H9 (cell line): ENCODE measurements around the gene PIK3CD. TPM values are rescaled to one million over a fixed set of nuclear protein-coding genes. Genes with fewer than 3 reads are reported as not detected.

Experiments
- DNase-seq: peaks from one replicate; pipeline ENCODE4 v3.0.0-alpha.2; 2017
- H2AFZ ChIP-seq: one replicate; pipeline ENCODE4 v1.6.1; 2013; ENCODE audit warnings: mild to moderate bottlenecking, low read length, control low read depth, moderate library complexity
- H2AK5ac ChIP-seq: 2 replicates; pipeline ENCODE4 v1.6.1; 2013; ENCODE audit warnings: low read length, control low read depth, mixed read lengths; ENCODE audit not compliant: insufficient read length
- H2BK120ac ChIP-seq: one replicate; pipeline ENCODE4 v1.6.1; 2013; ENCODE audit warnings: low read depth, mild to moderate bottlenecking, low read length, control low read depth, inconsistent platforms; ENCODE audit not compliant: poor library complexity, severe bottlenecking
- H2BK12ac ChIP-seq: 2 replicates; pipeline ENCODE4 v1.6.1; 2013; ENCODE audit warnings: low read length, control low read depth, mixed read lengths, low read depth; ENCODE audit not compliant: insufficient read length
- H2BK15ac ChIP-seq: 2 replicates; pipeline ENCODE4 v1.6.1; 2013; ENCODE audit warnings: low read depth, low read length, control low read depth
- H2BK20ac ChIP-seq: one replicate; pipeline ENCODE4 v1.6.1; 2013; ENCODE audit warnings: low read depth, mild to moderate bottlenecking, low read length, control low read depth, inconsistent platforms; ENCODE audit not compliant: poor library complexity, severe bottlenecking
- H2BK5ac ChIP-seq: 2 replicates; pipeline ENCODE4 v1.6.1; 2013; ENCODE audit warnings: low read length, control low read depth, mixed read lengths; ENCODE audit not compliant: insufficient read length
- H3K14ac ChIP-seq: 2 replicates; pipeline ENCODE4 v1.6.1; 2013; ENCODE audit warnings: low read length, control low read depth; ENCODE audit not compliant: insufficient read depth
- H3K18ac ChIP-seq: 2 replicates; pipeline ENCODE4 v1.6.1; 2013; ENCODE audit warnings: low read depth, mild to moderate bottlenecking, mixed read lengths, low read length, control low read depth; ENCODE audit not compliant: insufficient read length
- H3K23ac ChIP-seq: 2 replicates; pipeline ENCODE4 v1.6.1; 2013; ENCODE audit warnings: low read length, control low read depth, mixed read lengths, low read depth; ENCODE audit not compliant: insufficient read length
- H3K23me2 ChIP-seq: 2 replicates; pipeline ENCODE4 v1.6.1; 2013; ENCODE audit warnings: low read depth, mild to moderate bottlenecking, mixed read lengths, low read length, control low read depth; ENCODE audit not compliant: insufficient read length, poor library complexity, severe bottlenecking
- H3K27ac ChIP-seq: 2 replicates; pipeline ENCODE4 v1.5.1; 2013; ENCODE audit warnings: low read length, control low read depth, mixed read lengths, low read depth; ENCODE audit not compliant: insufficient read length
- H3K27me3 ChIP-seq: 2 replicates; pipeline ENCODE4 v1.6.1; 2013; ENCODE audit warnings: low read length, control low read depth, inconsistent platforms; ENCODE audit not compliant: insufficient read depth
- H3K4ac ChIP-seq: 2 replicates; pipeline ENCODE4 v1.6.1; 2013; ENCODE audit warnings: low read depth, mild to moderate bottlenecking, control low read depth, inconsistent platforms, low read length, moderate library complexity
- H3K4me1 ChIP-seq: 2 replicates; pipeline ENCODE4 v1.6.1; 2013; ENCODE audit warnings: low read length, control low read depth, inconsistent platforms; ENCODE audit not compliant: insufficient read depth
- H3K4me2 ChIP-seq: 2 replicates; pipeline ENCODE4 v1.6.1; 2013; ENCODE audit warnings: low read length, control low read depth, mixed read lengths; ENCODE audit not compliant: insufficient read length, insufficient read depth
- H3K56ac ChIP-seq: 2 replicates; pipeline ENCODE4 v1.6.1; 2013; ENCODE audit warnings: low read depth, mild to moderate bottlenecking, mixed read lengths, low read length, control low read depth; ENCODE audit not compliant: insufficient read length
- H3K79me1 ChIP-seq: 2 replicates; pipeline ENCODE4 v1.6.1; 2013; ENCODE audit warnings: low read depth, mild to moderate bottlenecking, moderate library complexity, low read length, control low read depth, inconsistent platforms; ENCODE audit not compliant: insufficient read depth, poor library complexity, severe bottlenecking
- H3K79me2 ChIP-seq: 2 replicates; pipeline ENCODE4 v1.6.1; 2013; ENCODE audit warnings: low read length, control low read depth, inconsistent platforms; ENCODE audit not compliant: insufficient read depth
- H3K9ac ChIP-seq: 2 replicates; pipeline ENCODE4 v1.6.1; 2013; ENCODE audit warnings: low read length, control low read depth, mixed read lengths; ENCODE audit not compliant: insufficient read length; ENCODE audit errors: extremely low read depth
- H3K9me3 ChIP-seq: one replicate; pipeline ENCODE4 v1.6.1; 2013; ENCODE audit warnings: low read depth, low read length, inconsistent platforms; ENCODE audit not compliant: control insufficient read depth
- H3T11ph ChIP-seq: one replicate; pipeline ENCODE4 v1.6.1; 2013; ENCODE audit warnings: mild to moderate bottlenecking, low read length, control low read depth, inconsistent platforms
- H4K20me1 ChIP-seq: one replicate; pipeline ENCODE4 v1.6.1; 2013; ENCODE audit not compliant: control insufficient read depth, insufficient read length, insufficient read depth
- H4K5ac ChIP-seq: 2 replicates; pipeline ENCODE4 v1.6.1; 2013; ENCODE audit warnings: low read depth, mild to moderate bottlenecking, mixed read lengths, low read length, control low read depth; ENCODE audit not compliant: insufficient read length
- H4K8ac ChIP-seq: replicated peaks from 2 replicates; pipeline ENCODE4 v1.6.1; 2013; ENCODE audit warnings: low read length, control low read depth, mixed read lengths, low read depth; ENCODE audit not compliant: insufficient read length
- H4K91ac ChIP-seq: 2 replicates; pipeline ENCODE4 v1.6.1; 2013; ENCODE audit warnings: low read depth, mild to moderate bottlenecking, moderate library complexity, mixed read lengths, low read length, control low read depth; ENCODE audit not compliant: insufficient read length
- H3K27ac Mint-ChIP-seq, 3 experiments: 2 replicates in 2 of 3; 3 replicates in 1 of 3; pipeline ENCODE4 v1.8.0; 2020 to 2021; ENCODE audit warnings: mixed read lengths in 3 of 3, mild to moderate bottlenecking in 1 of 3, moderate library complexity in 1 of 3
- H3K27me3 Mint-ChIP-seq: 2 replicates; pipeline ENCODE4 v1.8.0; 2021; ENCODE audit warnings: low read depth, mild to moderate bottlenecking, moderate library complexity, mixed read lengths
- H3K36me3 Mint-ChIP-seq, 3 experiments: 2 replicates in 2 of 3; 3 replicates in 1 of 3; pipeline ENCODE4 v1.8.0; 2020 to 2021; ENCODE audit warnings: low read depth in 3 of 3, mixed read lengths in 3 of 3; ENCODE audit not compliant: insufficient read depth in 1 of 3
- H3K4me1 Mint-ChIP-seq, 2 experiments: 2 replicates each; pipeline ENCODE4 v1.8.0; 2020; ENCODE audit warnings: mixed read lengths in 2 of 2
- H3K4me3 Mint-ChIP-seq, 2 experiments: 2 replicates in 1 of 2; 3 replicates in 1 of 2; pipeline ENCODE4 v1.8.0; 2020 to 2021; ENCODE audit warnings: mild to moderate bottlenecking in 2 of 2, mixed read lengths in 2 of 2, moderate library complexity in 1 of 2
- H3K9me3 Mint-ChIP-seq, 2 experiments: 2 replicates in 1 of 2; 3 replicates in 1 of 2; pipeline ENCODE4 v1.8.0; 2020; ENCODE audit warnings: mild to moderate bottlenecking in 2 of 2, mixed read lengths in 2 of 2, moderate library complexity in 1 of 2
- WGBS: extraction: QIAGEN DNeasy Blood & Tissue Kit; methylation state at CpG from one replicate; pipeline ENCODE4 v1.1.7; 2013; ENCODE audit warnings: missing lambda C conversion rate, low lambda C conversion rate, mixed read lengths; ENCODE audit not compliant: insufficient read length; ENCODE audit errors: extremely low coverage; 5-methylcytosine and 5-hydroxymethylcytosine counted together
- total RNA-seq: library from RNA; stranded (reverse); gene quantifications from 2 replicates; pipeline ENCODE4 v1.2.1, GENCODE V29; 2021
- TF ChIP-seq, protein P1 (sequence below): fragments of 200-600 bp; sonication (generic); conservative IDR thresholded peaks from 3 replicates; pipeline ENCODE4 v1.8.0; 2021; ENCODE audit warnings: antibody characterized with exemption, mild to moderate bottlenecking

PIK3CD gene
- total RNA-seq, 1 experiment from 2014 or later: 10.0 TPM

DNA sequence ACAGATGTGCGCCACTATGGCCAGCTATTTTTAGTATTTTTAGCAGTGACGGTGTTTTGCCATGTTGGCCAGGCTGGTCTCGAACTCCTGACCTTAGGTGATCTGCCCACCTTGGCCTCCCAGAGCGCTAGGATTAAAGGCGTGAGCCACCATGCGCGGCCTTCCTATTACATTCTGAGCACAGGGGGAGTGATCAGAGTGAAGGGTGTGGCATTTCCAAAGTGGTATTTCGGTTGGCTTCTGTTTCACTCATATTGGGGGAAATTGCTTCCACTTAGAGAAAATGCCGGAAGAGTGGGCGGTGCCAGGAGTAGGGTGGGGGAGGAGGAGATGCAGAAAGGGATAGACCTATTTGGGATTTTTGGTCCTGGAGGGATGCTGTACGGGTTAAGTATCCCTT lies 4.3 kb downstream of the PIK3CD start:
- no peak overlapping the region for H3K4ac ChIP-seq
- no peak overlapping the region for H3K23ac ChIP-seq
- H3K9ac ChIP-seq: no peak overlapping the region
- no peaks in the 10 kb centered on the region for H4K20me1 ChIP-seq
- no peaks in the 10 kb centered on the region for H3K4me1 ChIP-seq
- no peak overlapping the region for H3K14ac ChIP-seq
- no peak overlapping the region; a peak in 1 of 7 replicates for H3K27ac Mint-ChIP-seq
- TF ChIP-seq, protein P1, sequence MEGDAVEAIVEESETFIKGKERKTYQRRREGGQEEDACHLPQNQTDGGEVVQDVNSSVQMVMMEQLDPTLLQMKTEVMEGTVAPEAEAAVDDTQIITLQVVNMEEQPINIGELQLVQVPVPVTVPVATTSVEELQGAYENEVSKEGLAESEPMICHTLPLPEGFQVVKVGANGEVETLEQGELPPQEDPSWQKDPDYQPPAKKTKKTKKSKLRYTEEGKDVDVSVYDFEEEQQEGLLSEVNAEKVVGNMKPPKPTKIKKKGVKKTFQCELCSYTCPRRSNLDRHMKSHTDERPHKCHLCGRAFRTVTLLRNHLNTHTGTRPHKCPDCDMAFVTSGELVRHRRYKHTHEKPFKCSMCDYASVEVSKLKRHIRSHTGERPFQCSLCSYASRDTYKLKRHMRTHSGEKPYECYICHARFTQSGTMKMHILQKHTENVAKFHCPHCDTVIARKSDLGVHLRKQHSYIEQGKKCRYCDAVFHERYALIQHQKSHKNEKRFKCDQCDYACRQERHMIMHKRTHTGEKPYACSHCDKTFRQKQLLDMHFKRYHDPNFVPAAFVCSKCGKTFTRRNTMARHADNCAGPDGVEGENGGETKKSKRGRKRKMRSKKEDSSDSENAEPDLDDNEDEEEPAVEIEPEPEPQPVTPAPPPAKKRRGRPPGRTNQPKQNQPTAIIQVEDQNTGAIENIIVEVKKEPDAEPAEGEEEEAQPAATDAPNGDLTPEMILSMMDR: no peak
- DNase-seq: no peak
- H3K4me1 Mint-ChIP-seq: peaks cover 6 to 13% of the 10 kb centered on the region in 2 experiments; a peak in 3 of 4 replicates
- H2BK12ac ChIP-seq: no peak overlapping the region
- no peak overlapping the region for H2AFZ ChIP-seq
- H3K23me2 ChIP-seq: peaks cover 10% of the 10 kb centered on the region
- no peaks in the 10 kb centered on the region for H3K9me3 ChIP-seq
- H3K18ac ChIP-seq: no peak overlapping the region
- H3K4me2 ChIP-seq: no peak overlapping the region
- no peaks in the 10 kb centered on the region; a peak in 1 of 7 replicates for H3K36me3 Mint-ChIP-seq
- no CpG with 5 or more reads among the region's 11 CpGs for WGBS
- no peak overlapping the region for H4K91ac ChIP-seq
- H2AK5ac ChIP-seq: no peak overlapping the region
- H4K8ac ChIP-seq: no peak overlapping the region
- H3K27me3 ChIP-seq: peaks cover 6% of the 10 kb centered on the region; the same call in 1 of the 2 replicates
- H2BK15ac ChIP-seq: no peak overlapping the region
- peak overlapping the region in 1 of 2 experiments; percentile 50; a peak in 2 of 5 replicates for H3K4me3 Mint-ChIP-seq
- H3K56ac ChIP-seq: no peak overlapping the region
- no peak overlapping the region for H2BK5ac ChIP-seq
- no peak overlapping the region for H3T11ph ChIP-seq
- H2BK120ac ChIP-seq: no peak overlapping the region
- no peaks in the 10 kb centered on the region for H3K79me2 ChIP-seq
- H4K5ac ChIP-seq: no peak overlapping the region
- H2BK20ac ChIP-seq: no peak overlapping the region
- peaks cover 46% of the 10 kb centered on the region for H3K27me3 Mint-ChIP-seq
- no peaks in the 10 kb centered on the region for H3K79me1 ChIP-seq
- no peaks in the 10 kb centered on the region; a peak in 1 of 5 replicates for H3K9me3 Mint-ChIP-seq
- no peak overlapping the region for H3K27ac ChIP-seq
